Activated T-helper 1 cell treated with anti-CD3 and anti-CD28 coated beads, Interleukin-12 subunit alpha, Interleukin-12 subunit beta, Interleukin-2, Interleukin-4 antibody, amounts not matched to agents 30 ng/mL and 10 ng/mL and 1 ng/mL, durations not matched to agents 14 hours and 24 hours and 36 hours (primary cell): ENCODE results near the gene NXNL2. TPM values are rescaled to one million over a fixed set of nuclear protein-coding genes. Genes with fewer than 3 reads are reported as not detected.

Experiments used
- DNase-seq: peaks from one replicate; pipeline ENCODE4 v3.0.0; 2021; ENCODE audit warnings: low spot score
- H3K27ac Mint-ChIP-seq: one replicate; pipeline ENCODE4 v1.8.0; 2021; ENCODE audit warnings: mild to moderate bottlenecking, mixed read lengths
- H3K27me3 Mint-ChIP-seq: one replicate; pipeline ENCODE4 v1.8.0; 2022; ENCODE audit warnings: mild to moderate bottlenecking, moderate library complexity, mixed read lengths; ENCODE audit not compliant: insufficient read depth
- H3K36me3 Mint-ChIP-seq: one replicate; pipeline ENCODE4 v1.8.0; 2021; ENCODE audit warnings: low read depth, mixed read lengths
- H3K4me1 Mint-ChIP-seq: one replicate; pipeline ENCODE4 v1.8.0; 2021; ENCODE audit warnings: low read depth, mixed read lengths
- H3K4me3 Mint-ChIP-seq: one replicate; pipeline ENCODE4 v1.8.0; 2021; ENCODE audit warnings: mild to moderate bottlenecking, moderate library complexity, mixed read lengths
- H3K9me3 Mint-ChIP-seq: one replicate; pipeline ENCODE4 v1.8.0; 2021; ENCODE audit warnings: mixed read lengths
- intact Hi-C: fragments of 100-400 bp; cut with micrococcal nuclease; formaldehyde crosslinking; loops from one replicate; pipeline ENCODE4 v1.15.1; 2024
- total RNA-seq: library from RNA; stranded (reverse); gene quantifications from 2 replicates; pipeline ENCODE4 v1.2.3, GENCODE V29; 2022

Gene NXNL2
- total RNA-seq, 1 donor from 2014 or later, result not detected

DNA sequence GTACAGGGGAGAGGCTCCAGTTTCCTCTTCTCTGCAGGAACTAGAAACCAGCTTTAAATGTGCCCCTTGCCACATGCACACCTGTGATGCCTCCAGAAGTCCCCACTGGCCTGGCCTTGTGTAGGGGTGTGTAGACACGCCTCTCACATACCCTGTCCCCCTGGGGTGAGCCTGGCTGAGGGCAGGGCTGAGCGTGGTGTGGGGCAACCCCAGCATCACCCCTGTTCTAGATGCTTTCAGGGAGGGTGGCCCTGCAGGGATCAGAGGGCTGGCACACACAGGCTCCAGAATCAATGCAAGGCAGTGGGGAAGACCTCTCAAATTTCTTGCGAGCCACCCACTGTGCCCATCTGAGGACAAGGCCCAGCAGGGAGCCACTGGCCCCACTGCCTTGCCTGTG lies 54.7 kb downstream of the NXNL2 start:
- H3K4me1 Mint-ChIP-seq, result peaks cover 8% of the 10 kb centered on the region
- no peak for DNase-seq
- no peak overlapping the region for H3K4me3 Mint-ChIP-seq
- H3K9me3 Mint-ChIP-seq, result no peaks in the 10 kb centered on the region
- no peaks in the 10 kb centered on the region for H3K36me3 Mint-ChIP-seq
- no peak overlapping the region for H3K27ac Mint-ChIP-seq
- H3K27me3 Mint-ChIP-seq, result peaks cover 12% of the 10 kb centered on the region
- intact Hi-C loops, result loop anchor here (5.0 kb wide), 1 partner anchor 637 kb away; no protein-coding TSS in a partner anchor

DNA sequence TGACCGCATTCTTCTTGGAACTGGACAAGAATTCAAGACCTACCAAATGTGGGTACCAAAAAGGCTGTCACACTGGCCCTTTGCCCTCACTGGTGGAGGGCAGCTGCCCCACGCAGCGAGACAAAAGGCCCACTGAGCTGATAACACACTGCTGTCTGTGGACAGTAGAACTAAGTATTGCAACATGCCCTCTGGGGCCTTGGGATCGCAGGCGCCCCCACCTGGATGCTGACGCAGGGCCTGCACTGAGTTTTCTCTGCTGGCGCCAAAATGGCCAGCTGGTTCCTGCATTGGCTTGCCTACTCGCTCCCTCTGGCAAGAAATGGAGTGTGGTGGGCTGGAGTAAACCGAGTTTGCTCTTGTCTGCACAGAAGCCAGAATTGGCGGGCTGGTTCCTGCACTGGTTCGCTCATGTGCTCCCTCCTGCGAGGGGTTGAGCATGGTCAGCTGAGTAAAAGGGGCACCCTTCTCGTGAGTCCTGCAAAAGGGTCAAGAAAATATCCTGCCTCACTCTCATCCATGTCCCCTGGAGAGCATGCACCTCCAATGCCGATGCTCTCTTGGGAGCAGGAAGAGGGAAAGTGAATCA lies 55.7 kb downstream of the NXNL2 start:
- peaks cover 8% of the 10 kb centered on the region for H3K4me1 Mint-ChIP-seq
- DNase-seq, result no peak
- H3K36me3 Mint-ChIP-seq, result no peaks in the 10 kb centered on the region
- intact Hi-C loops, result loop anchor here (5.0 kb wide), 1 partner anchor 638 kb away; no protein-coding TSS in a partner anchor
- H3K9me3 Mint-ChIP-seq, result no peaks in the 10 kb centered on the region
- H3K4me3 Mint-ChIP-seq, result no peak overlapping the region
- peaks cover 12% of the 10 kb centered on the region for H3K27me3 Mint-ChIP-seq
- H3K27ac Mint-ChIP-seq, result no peak overlapping the region

DNA sequence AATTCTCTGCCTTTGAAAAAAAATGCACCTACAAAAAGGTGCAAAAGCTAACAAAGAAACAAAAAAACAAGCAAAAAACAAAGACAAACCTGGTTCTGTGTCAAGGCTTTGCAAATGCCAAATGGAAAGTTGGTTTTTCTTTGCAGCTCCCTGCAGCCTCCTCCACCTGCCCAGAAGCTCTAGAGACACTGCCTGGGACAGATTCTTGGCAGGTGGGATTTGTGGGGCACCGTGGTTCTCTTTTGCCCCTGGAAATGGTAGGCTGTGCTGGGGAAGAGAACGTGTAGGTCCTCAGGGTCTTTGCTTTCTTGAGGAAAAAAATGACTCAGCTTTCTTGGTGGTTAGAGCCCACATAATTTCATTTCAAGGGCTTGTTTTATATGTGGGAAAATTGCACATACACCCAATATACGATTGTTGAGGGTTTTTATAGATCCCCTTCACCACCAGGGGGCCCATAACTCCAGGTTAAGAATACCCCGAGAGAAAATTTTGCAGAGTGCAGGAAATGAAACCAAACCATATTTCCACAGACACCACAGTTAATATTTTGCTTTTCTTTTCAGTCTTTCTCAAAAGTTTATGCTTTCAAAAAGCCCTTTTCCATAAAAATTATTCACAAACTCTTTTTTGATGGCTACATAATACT lies 58.7 kb downstream of the NXNL2 start:
- H3K27ac Mint-ChIP-seq, result no peak overlapping the region
- peaks cover 8% of the 10 kb centered on the region for H3K4me1 Mint-ChIP-seq
- H3K9me3 Mint-ChIP-seq, result no peaks in the 10 kb centered on the region
- H3K36me3 Mint-ChIP-seq, result no peaks in the 10 kb centered on the region
- no peak overlapping the region for H3K4me3 Mint-ChIP-seq
- peaks cover 21% of the 10 kb centered on the region for H3K27me3 Mint-ChIP-seq
- intact Hi-C loops, result loop anchor here (1.0 to 5.0 kb wide), 3 partner anchors 148 to 641 kb away; no protein-coding TSS in a partner anchor
- DNase-seq, result peak; percentile 19

Other genes starting within 250 kb of the NXNL2 start
- gene SPIN1, start 146.7 kb upstream of the NXNL2 start, total RNA-seq, result 39.1 and 41.8 TPM in 2 replicates